ENCODE data around the gene PDZD2.

DNA sequence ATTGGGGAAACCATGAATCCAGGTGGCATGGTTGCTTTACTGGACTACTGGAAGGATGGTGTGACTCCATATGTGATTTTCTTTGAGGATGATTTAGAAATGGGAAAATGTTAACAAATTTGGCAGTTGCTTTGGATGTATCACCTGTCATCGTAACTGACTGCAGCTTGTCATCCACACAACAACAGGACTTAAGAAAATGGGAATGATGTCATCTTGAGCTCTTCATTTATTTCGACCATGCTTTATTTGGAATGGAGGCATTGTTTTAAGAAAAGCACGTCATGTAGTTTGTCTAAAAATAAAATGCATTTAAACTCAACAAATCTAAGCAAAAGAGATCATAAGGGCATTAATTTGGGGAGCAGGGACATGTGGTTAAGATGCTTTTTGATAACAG, 270.1 kb downstream of the PDZD2 start:
- TF ChIP-seq YY1 (IDR thresholded peaks at IDR 0.05; ENCODE audit: insufficient read depth, insufficient read length) (no peak), SUZ12 (IDR thresholded peaks at IDR 0.05; ENCODE audit: extremely low read depth, insufficient read depth, insufficient read length) (no peak)

Data from NT2/D1 (cell line).